Neural progenitor cell (in vitro differentiated cells): ENCODE results near the gene TBC1D13. TPM values are rescaled to one million over a fixed set of nuclear protein-coding genes. Genes with fewer than 3 reads are reported as not detected.

Source experiments
- DNase-seq: peaks from one replicate; pipeline ENCODE4 v3.0.0-alpha.2; 2016; ENCODE audit warnings: low spot score
- H2AFZ ChIP-seq: fragments of 200-600 bp; sonication (generic); replicated peaks from 2 replicates; pipeline ENCODE4 v1.6.1; 2016; ENCODE audit warnings: antibody characterized with exemption
- H3F3A ChIP-seq: fragments of 200-600 bp; sonication (generic); 2 replicates; pipeline ENCODE4 v1.6.1; 2016; ENCODE audit warnings: antibody characterized with exemption, low read depth
- H3K27ac ChIP-seq: fragments of 200-600 bp; sonication (generic); 2 replicates; pipeline ENCODE4 v1.5.1; 2016; ENCODE audit warnings: mild to moderate bottlenecking
- H3K27me3 ChIP-seq: fragments of 200-600 bp; sonication (generic); 2 replicates; pipeline ENCODE4 v1.6.1; 2016; ENCODE audit warnings: mild to moderate bottlenecking, moderate library complexity
- H3K36me3 ChIP-seq: fragments of 200-600 bp; sonication (generic); 2 replicates; pipeline ENCODE4 v1.5.1; 2016
- H3K4me1 ChIP-seq: fragments of 200-600 bp; sonication (generic); 2 replicates; pipeline ENCODE4 v1.6.1; 2016; ENCODE audit warnings: mixed run types
- H3K4me2 ChIP-seq: fragments of 200-600 bp; sonication (generic); 2 replicates; pipeline ENCODE4 v1.6.1; 2016
- H3K4me3 ChIP-seq: fragments of 200-600 bp; sonication (generic); 2 replicates; pipeline ENCODE4 v1.5.1; 2016
- H3K79me2 ChIP-seq: fragments of 200-600 bp; sonication (generic); 2 replicates; pipeline ENCODE4 v1.6.1; 2016; ENCODE audit warnings: low read depth
- H3K9ac ChIP-seq: fragments of 200-600 bp; sonication (generic); 2 replicates; pipeline ENCODE4 v1.6.1; 2016
- H3K9me3 ChIP-seq: fragments of 200-600 bp; sonication (generic); 2 replicates; pipeline ENCODE4 v1.5.1; 2016; ENCODE audit warnings: low read depth
- H4K20me1 ChIP-seq: fragments of 200-600 bp; sonication (generic); 2 replicates; pipeline ENCODE4 v1.6.1; 2016; ENCODE audit warnings: low read depth
- H3K27ac Mint-ChIP-seq: 3 replicates; pipeline ENCODE4 v1.8.0; 2021; ENCODE audit warnings: mixed read lengths
- H3K27me3 Mint-ChIP-seq: 2 replicates; pipeline ENCODE4 v1.8.0; 2022; ENCODE audit warnings: low read depth, mild to moderate bottlenecking, inconsistent platforms, moderate library complexity, mixed read lengths; ENCODE audit not compliant: insufficient read depth
- H3K36me3 Mint-ChIP-seq: 3 replicates; pipeline ENCODE4 v1.8.0; 2021; ENCODE audit warnings: mixed read lengths
- H3K4me1 Mint-ChIP-seq: 3 replicates; pipeline ENCODE4 v1.8.0; 2021; ENCODE audit warnings: mixed read lengths
- H3K4me3 Mint-ChIP-seq: 3 replicates; pipeline ENCODE4 v1.8.0; 2021; ENCODE audit warnings: mild to moderate bottlenecking, moderate library complexity, mixed read lengths
- H3K9me3 Mint-ChIP-seq: 3 replicates; pipeline ENCODE4 v1.8.0; 2020; ENCODE audit warnings: mixed read lengths
- EZH2 ChIP-seq: fragments of 200-600 bp; sonication (generic); IDR thresholded peaks from 2 replicates; pipeline ENCODE4 v1.6.1; 2017; ENCODE audit warnings: antibody characterized with exemption, mild to moderate bottlenecking, moderate library complexity
- EZH2phosphoT487 ChIP-seq: fragments of 200-600 bp; sonication (generic); IDR thresholded peaks from 2 replicates; pipeline ENCODE4 v1.6.1; 2017; ENCODE audit warnings: antibody characterized with exemption
- total RNA-seq: library from RNA; depleted of rRNA; stranded (reverse); fragments of >200 nt; gene quantifications from 2 replicates; pipeline ENCODE4 v1.2.3, GENCODE V29; 2015; ENCODE audit warnings: low replicate concordance
- TF ChIP-seq, protein P1 (sequence below): fragments of 200-600 bp; sonication (generic); IDR thresholded peaks from 2 replicates; pipeline ENCODE4 v1.5.1; 2017; ENCODE audit warnings: antibody characterized with exemption, mild to moderate bottlenecking

The TBC1D13 gene
- total RNA-seq, 1 donor from 2014 or later, result 19.0 TPM

DNA sequence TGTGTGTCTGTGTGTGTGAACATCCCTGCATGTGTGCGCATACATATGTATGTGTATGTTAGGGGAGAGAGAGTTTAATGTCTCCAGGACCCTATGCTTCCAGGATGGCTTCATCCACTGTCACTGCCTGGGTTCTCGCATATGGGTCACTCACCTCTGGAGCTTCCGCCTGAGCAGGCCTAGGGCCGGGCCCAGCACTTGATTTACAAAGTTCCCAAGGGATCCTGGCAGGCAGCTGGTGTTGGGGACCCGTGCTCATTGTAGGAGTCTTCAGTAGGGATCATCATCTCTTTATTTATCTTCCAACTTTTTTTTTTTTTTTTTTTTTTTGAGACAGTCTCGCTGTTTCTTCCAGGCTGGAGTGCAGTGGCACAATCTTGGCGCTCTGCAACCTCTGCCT lies 13.0 kb downstream of the TBC1D13 start:
- peaks cover 21% of the 10 kb centered on the region for H3K36me3 Mint-ChIP-seq
- H3K4me3 ChIP-seq, result no peak overlapping the region
- no peaks in the 10 kb centered on the region for H3K4me1 Mint-ChIP-seq
- H3K4me2 ChIP-seq, result no peak overlapping the region
- no peaks in the 10 kb centered on the region for H3K9me3 Mint-ChIP-seq
- TF ChIP-seq, protein P1, sequence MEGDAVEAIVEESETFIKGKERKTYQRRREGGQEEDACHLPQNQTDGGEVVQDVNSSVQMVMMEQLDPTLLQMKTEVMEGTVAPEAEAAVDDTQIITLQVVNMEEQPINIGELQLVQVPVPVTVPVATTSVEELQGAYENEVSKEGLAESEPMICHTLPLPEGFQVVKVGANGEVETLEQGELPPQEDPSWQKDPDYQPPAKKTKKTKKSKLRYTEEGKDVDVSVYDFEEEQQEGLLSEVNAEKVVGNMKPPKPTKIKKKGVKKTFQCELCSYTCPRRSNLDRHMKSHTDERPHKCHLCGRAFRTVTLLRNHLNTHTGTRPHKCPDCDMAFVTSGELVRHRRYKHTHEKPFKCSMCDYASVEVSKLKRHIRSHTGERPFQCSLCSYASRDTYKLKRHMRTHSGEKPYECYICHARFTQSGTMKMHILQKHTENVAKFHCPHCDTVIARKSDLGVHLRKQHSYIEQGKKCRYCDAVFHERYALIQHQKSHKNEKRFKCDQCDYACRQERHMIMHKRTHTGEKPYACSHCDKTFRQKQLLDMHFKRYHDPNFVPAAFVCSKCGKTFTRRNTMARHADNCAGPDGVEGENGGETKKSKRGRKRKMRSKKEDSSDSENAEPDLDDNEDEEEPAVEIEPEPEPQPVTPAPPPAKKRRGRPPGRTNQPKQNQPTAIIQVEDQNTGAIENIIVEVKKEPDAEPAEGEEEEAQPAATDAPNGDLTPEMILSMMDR, result no peak
- TF ChIP-seq EZH2phosphoT487 (no peak), EZH2 (no peak)
- no peaks in the 10 kb centered on the region for H3K36me3 ChIP-seq
- H3K79me2 ChIP-seq, result no peaks in the 10 kb centered on the region
- H3K4me3 Mint-ChIP-seq, result no peak overlapping the region
- H3K4me1 ChIP-seq, result no peaks in the 10 kb centered on the region
- no peak overlapping the region for H3K27ac ChIP-seq
- H2AFZ ChIP-seq, result no peak overlapping the region
- no peaks in the 10 kb centered on the region for H3K27me3 ChIP-seq
- no peaks in the 10 kb centered on the region for H4K20me1 ChIP-seq
- no peak overlapping the region for H3K9ac ChIP-seq
- no peaks in the 10 kb centered on the region for H3K9me3 ChIP-seq
- no peak overlapping the region for H3K27ac Mint-ChIP-seq
- DNase-seq, result no peak
- H3K27me3 Mint-ChIP-seq, result peaks cover 2% of the 10 kb centered on the region
- no peaks in the 10 kb centered on the region for H3F3A ChIP-seq

DNA sequence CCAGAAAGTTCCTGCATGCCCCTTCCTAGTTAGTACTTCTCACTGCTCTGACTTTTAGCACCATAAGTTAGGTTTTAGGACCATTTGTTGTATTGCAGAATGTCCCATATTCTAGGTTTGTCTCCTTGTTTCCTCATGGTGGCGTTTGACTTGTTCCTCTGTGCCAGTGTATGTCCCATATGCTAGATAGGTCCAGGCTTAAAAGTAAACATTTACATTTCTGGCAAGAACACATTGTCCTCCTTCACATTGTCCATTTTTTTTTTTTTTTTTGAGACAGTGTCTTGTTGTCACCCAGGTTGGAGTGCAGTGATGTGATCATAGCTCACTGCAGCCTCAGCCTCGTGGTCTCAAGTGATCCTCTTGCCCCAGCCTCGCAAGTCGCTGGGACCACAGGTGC lies 15.4 kb downstream of the TBC1D13 start:
- TF ChIP-seq EZH2 (no peak), EZH2phosphoT487 (no peak)
- TF ChIP-seq, protein P1, result no peak
- Histone ChIP-seq H3K27ac (no peak overlapping the region), H3K9me3 (no peaks in the 10 kb centered on the region), H3F3A (no peaks in the 10 kb centered on the region), H4K20me1 (no peaks in the 10 kb centered on the region), H3K4me2 (no peak overlapping the region), H3K27me3 (no peaks in the 10 kb centered on the region), H3K4me1 (no peaks in the 10 kb centered on the region), H3K36me3 (no peaks in the 10 kb centered on the region), H3K4me3 (no peak overlapping the region), H3K79me2 (no peaks in the 10 kb centered on the region), H2AFZ (no peak overlapping the region), H3K9ac (no peak overlapping the region)
- Mint-ChIP-seq H3K27me3 (peaks cover 2% of the 10 kb centered on the region), H3K4me1 (no peaks in the 10 kb centered on the region), H3K4me3 (peak overlapping the region; percentile 27), H3K9me3 (no peaks in the 10 kb centered on the region), H3K36me3 (peaks cover 23% of the 10 kb centered on the region), H3K27ac (no peak overlapping the region)
- DNase-seq, result no peak

DNA sequence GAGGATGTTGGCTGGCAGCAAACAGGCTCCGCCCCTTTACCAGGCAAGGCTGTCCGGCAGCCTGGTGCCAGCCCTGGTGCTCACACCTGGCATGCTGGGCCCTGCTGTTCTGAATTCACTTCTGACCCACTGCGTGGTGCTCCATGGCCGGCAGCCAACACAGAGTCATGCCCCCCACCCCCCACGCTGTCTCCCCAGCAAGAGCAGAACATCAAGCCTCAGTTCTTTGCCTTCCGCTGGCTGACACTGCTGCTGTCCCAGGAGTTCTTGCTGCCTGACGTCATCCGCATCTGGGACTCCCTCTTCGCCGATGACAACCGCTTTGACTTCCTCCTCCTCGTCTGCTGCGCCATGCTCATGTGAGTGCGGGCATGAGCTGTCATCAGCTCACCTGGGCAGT lies 18.6 kb downstream of the TBC1D13 start:
- Histone ChIP-seq H3K79me2 (no peaks in the 10 kb centered on the region), H3K4me2 (no peak overlapping the region), H3K9me3 (no peaks in the 10 kb centered on the region), H3K36me3 (no peaks in the 10 kb centered on the region), H3F3A (no peaks in the 10 kb centered on the region), H2AFZ (no peak overlapping the region), H3K27ac (no peak overlapping the region), H3K27me3 (no peaks in the 10 kb centered on the region), H3K4me1 (no peaks in the 10 kb centered on the region), H3K9ac (no peak overlapping the region), H4K20me1 (no peaks in the 10 kb centered on the region), H3K4me3 (no peak overlapping the region)
- Mint-ChIP-seq H3K27me3 (peaks cover 2% of the 10 kb centered on the region), H3K4me3 (no peak overlapping the region), H3K9me3 (no peaks in the 10 kb centered on the region), H3K4me1 (no peaks in the 10 kb centered on the region), H3K27ac (no peak overlapping the region), H3K36me3 (peaks cover 18% of the 10 kb centered on the region)
- TF ChIP-seq, protein P1, result no peak
- TF ChIP-seq EZH2phosphoT487 (no peak), EZH2 (no peak)
- DNase-seq, result no peak
